Calu3 (cell line): ENCODE measurements around the gene DTNB. TPM values are rescaled to one million over a fixed set of nuclear protein-coding genes. Genes with fewer than 3 reads are reported as not detected.

Experiments
- BruUV-seq: library from RNA; stranded (reverse); fragments of 400-500 nt; replicated peaks from 2 replicates; lab custom pipeline; 2021; lab: Mats Ljungman, UMichigan
- CTCF ChIA-PET: fragments of 300-600 bp; sonication (Branson Sonifier 250); formaldehyde crosslinking; loops from one replicate; lab custom pipeline; 2022; ENCODE audit warnings: antibody characterized with exemption; lab: Charles Lee
- DNase-seq: peaks from one replicate; pipeline ENCODE4 v3.0.0; 2022
- H3K27ac Mint-ChIP-seq: one replicate; pipeline ENCODE4 v1.8.0; 2022; ENCODE audit warnings: mixed read lengths; ENCODE audit not compliant: unreplicated experiment
- H3K27me3 Mint-ChIP-seq: one replicate; pipeline ENCODE4 v1.8.0; 2022; ENCODE audit warnings: mixed read lengths; ENCODE audit not compliant: unreplicated experiment
- H3K36me3 Mint-ChIP-seq: one replicate; pipeline ENCODE4 v1.8.0; 2022; ENCODE audit warnings: mild to moderate bottlenecking, moderate library complexity, mixed read lengths; ENCODE audit not compliant: insufficient read depth, unreplicated experiment
- H3K4me1 Mint-ChIP-seq: one replicate; pipeline ENCODE4 v1.8.0; 2022; ENCODE audit warnings: mild to moderate bottlenecking, low read depth, mixed read lengths; ENCODE audit not compliant: unreplicated experiment
- H3K4me3 Mint-ChIP-seq: one replicate; pipeline ENCODE4 v1.8.0; 2022; ENCODE audit warnings: mild to moderate bottlenecking, low read depth, moderate library complexity, mixed read lengths; ENCODE audit not compliant: unreplicated experiment
- H3K9me3 Mint-ChIP-seq: one replicate; pipeline ENCODE4 v1.8.0; 2022; ENCODE audit warnings: low read depth, mixed read lengths; ENCODE audit not compliant: unreplicated experiment
- intact Hi-C: fragments of 100-400 bp; cut with micrococcal nuclease; formaldehyde crosslinking; loops from one replicate; pipeline ENCODE4 v1.10.0; 2022; ENCODE audit not compliant: unreplicated experiment
- total RNA-seq: library from RNA; stranded (reverse); gene quantifications from 2 replicates; pipeline ENCODE4 v1.2.3, GENCODE V29; 2022
- TF ChIP-seq, protein P1 (sequence below): fragments of 200-600 bp; IDR thresholded peaks from one replicate; pipeline ENCODE4 v1.8.0; 2022; ENCODE audit warnings: antibody characterized with exemption; ENCODE audit not compliant: unreplicated experiment

The DTNB gene
- total RNA-seq, 1 experiment from 2014 or later: 27.3 TPM

- Mint-ChIP-seq H3K4me3 (no peak overlapping the region), H3K27ac (no peak overlapping the region), H3K36me3 (peaks cover 5% of the 10 kb centered on the region), H3K27me3 (no peaks in the 10 kb centered on the region), H3K9me3 (no peaks in the 10 kb centered on the region), H3K4me1 (no peaks in the 10 kb centered on the region)
- no TSS peak for BruUV-seq
- intact Hi-C loops: no loop called here
- CTCF ChIA-PET: no interaction called here
- TF ChIP-seq, protein P1, sequence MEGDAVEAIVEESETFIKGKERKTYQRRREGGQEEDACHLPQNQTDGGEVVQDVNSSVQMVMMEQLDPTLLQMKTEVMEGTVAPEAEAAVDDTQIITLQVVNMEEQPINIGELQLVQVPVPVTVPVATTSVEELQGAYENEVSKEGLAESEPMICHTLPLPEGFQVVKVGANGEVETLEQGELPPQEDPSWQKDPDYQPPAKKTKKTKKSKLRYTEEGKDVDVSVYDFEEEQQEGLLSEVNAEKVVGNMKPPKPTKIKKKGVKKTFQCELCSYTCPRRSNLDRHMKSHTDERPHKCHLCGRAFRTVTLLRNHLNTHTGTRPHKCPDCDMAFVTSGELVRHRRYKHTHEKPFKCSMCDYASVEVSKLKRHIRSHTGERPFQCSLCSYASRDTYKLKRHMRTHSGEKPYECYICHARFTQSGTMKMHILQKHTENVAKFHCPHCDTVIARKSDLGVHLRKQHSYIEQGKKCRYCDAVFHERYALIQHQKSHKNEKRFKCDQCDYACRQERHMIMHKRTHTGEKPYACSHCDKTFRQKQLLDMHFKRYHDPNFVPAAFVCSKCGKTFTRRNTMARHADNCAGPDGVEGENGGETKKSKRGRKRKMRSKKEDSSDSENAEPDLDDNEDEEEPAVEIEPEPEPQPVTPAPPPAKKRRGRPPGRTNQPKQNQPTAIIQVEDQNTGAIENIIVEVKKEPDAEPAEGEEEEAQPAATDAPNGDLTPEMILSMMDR: no peak
- DNase-seq: no peak
These were observed 285.4 kb downstream of the DTNB start for GRCh38 chr2:25387876-25388449.

DNA sequence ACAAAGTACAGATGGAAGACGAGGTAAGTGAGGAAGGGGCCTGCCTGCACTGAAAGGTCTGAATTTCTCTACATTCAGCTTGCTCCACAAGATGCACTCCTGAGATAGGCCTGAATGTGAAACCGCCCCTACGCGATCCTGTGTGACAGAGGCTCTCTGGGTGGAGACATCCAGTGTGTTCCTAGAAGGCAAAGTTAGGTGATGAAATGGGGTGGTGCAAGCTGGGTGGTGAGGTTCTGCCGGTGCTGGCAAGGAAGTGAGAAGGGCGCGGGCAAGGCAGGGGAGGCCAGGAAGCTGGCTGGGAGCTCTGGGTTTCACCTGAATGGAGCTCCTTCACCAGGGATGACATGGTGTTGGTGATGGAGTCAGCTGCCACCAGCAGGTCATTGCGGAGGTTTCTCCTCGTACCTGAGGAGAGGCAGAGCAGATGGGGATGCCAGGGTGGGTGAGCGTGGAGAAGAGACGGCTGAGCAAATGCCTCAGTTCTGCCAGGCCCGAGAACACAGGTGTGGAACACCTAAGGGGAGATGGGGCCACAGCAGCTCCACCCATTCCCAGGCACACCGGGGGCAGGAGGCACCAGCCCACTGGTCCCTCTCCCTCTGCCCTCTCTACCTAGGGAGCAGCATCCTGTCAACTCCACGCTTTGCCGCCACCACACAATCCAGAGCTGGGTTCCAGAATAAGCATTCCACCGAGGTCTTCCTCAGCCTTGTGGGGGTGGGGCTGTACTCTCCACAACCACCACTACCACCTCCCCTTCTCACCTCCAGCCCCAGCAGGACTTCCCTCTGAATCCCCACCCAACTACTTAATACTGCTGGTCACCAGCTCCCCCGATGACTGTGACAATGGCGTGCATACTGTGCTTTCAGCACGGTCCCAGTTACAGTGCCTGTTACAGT lies 286.2 kb downstream of the DTNB start:
- BruUV-seq: no TSS peak
- DNase-seq: no peak
- intact Hi-C loops: no loop called here
- no peak overlapping the region for H3K4me3 Mint-ChIP-seq
- H3K9me3 Mint-ChIP-seq: no peaks in the 10 kb centered on the region
- H3K27ac Mint-ChIP-seq: no peak overlapping the region
- H3K4me1 Mint-ChIP-seq: no peaks in the 10 kb centered on the region
- CTCF ChIA-PET: interaction anchor here (2.0 kb wide), 1 partner anchor 25 kb away, joined by 12 read pairs; no protein-coding TSS in a partner anchor
- H3K27me3 Mint-ChIP-seq: no peaks in the 10 kb centered on the region
- H3K36me3 Mint-ChIP-seq: peaks cover 5% of the 10 kb centered on the region
- TF ChIP-seq, protein P1: no peak

DNA sequence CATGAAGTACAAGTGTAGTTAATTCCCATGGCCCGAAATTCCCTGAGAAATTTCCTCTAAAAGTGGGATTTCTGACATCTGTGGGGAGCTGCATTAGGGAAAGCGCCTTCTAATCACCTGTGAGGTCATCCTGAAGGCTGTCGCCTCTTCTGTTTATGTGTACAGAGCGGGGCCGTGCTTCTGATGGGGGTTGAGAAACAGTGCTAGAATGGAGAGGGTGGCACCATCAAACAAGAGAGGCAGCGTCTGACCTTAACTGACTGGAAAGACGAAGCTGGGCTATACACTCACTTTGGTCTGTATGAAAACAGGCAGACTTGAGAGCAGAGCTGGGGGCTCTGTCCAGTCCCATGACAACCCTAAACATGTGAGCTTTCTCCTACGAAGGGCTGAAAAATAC lies 287.5 kb downstream of the DTNB start:
- peaks cover 5% of the 10 kb centered on the region for H3K36me3 Mint-ChIP-seq
- no peak overlapping the region for H3K4me3 Mint-ChIP-seq
- TF ChIP-seq, protein P1: no peak
- intact Hi-C loops: no loop called here
- H3K27ac Mint-ChIP-seq: no peak overlapping the region
- DNase-seq: no peak
- no peaks in the 10 kb centered on the region for H3K9me3 Mint-ChIP-seq
- CTCF ChIA-PET: interaction anchor here (2.0 kb wide), 1 partner anchor 24 kb away, joined by 12 read pairs; no protein-coding TSS in a partner anchor
- no peaks in the 10 kb centered on the region for H3K4me1 Mint-ChIP-seq
- BruUV-seq: no TSS peak
- H3K27me3 Mint-ChIP-seq: no peaks in the 10 kb centered on the region

- TF ChIP-seq, protein P1: no peak
- DNase-seq: no peak
- BruUV-seq: no TSS peak
- H3K27ac Mint-ChIP-seq: no peak overlapping the region
- CTCF ChIA-PET: no interaction called here
- no peaks in the 10 kb centered on the region for H3K4me1 Mint-ChIP-seq
- H3K27me3 Mint-ChIP-seq: no peaks in the 10 kb centered on the region
- H3K36me3 Mint-ChIP-seq: peaks cover 5% of the 10 kb centered on the region
- H3K4me3 Mint-ChIP-seq: no peak overlapping the region
- H3K9me3 Mint-ChIP-seq: no peaks in the 10 kb centered on the region
- intact Hi-C loops: no loop called here
These were observed 289.6 kb downstream of the DTNB start for GRCh38 chr2:25383806-25384205.
